Measurements from ENCODE around the gene CD5L. TPM values are rescaled to one million over a fixed set of nuclear protein-coding genes. Genes with fewer than 3 reads are reported as not detected.

Gene CD5L
- total and polyA plus RNA-seq, 4 experiments from 2014 or later: not detected

- Mint-ChIP-seq H3K27me3 (peaks cover 2 to 12% of the 10 kb centered on the region in 2 donors), H3K27ac (no peak overlapping the region), H3K9me3 (no peaks in the 10 kb centered on the region), H3K4me1 (no peaks in the 10 kb centered on the region), H3K4me3 (no peak overlapping the region), H3K36me3 (no peaks in the 10 kb centered on the region)
- H3K27me3 ChIP-seq (ENCODE audit: insufficient read depth, low read length): no peaks in the 10 kb centered on the region
- POLR2A ChIA-PET (ENCODE audit: partially characterized antibody): no interaction called here
- H3K27ac ChIP-seq (ENCODE audit: low read depth, low read length): no peak overlapping the region
- intact Hi-C loops (cut with micrococcal nuclease): no loop called here
- H3K36me3 ChIP-seq (ENCODE audit: insufficient read depth, low read length): no peaks in the 10 kb centered on the region
- CTCF ChIA-PET (ENCODE audit: partially characterized antibody): no interaction called here
- DNase-seq: no peak
- H3K4me1 ChIP-seq (ENCODE audit: insufficient read depth, low read length): no peaks in the 10 kb centered on the region
- H3K9me3 ChIP-seq (ENCODE audit: control insufficient read depth in 1 of 2, low read length in 2 of 2): no peaks in the 10 kb centered on the region
- no peak overlapping the region for H3K4me3 ChIP-seq (ENCODE audit: low read length in 2 of 2)
Observed at GRCh38 chr1:157833145-157833544, 8.5 kb downstream of the CD5L start.

- Mint-ChIP-seq H3K27me3 (peaks cover 2 to 11% of the 10 kb centered on the region in 2 donors), H3K4me1 (no peaks in the 10 kb centered on the region), H3K9me3 (no peaks in the 10 kb centered on the region), H3K27ac (no peak overlapping the region), H3K4me3 (no peak overlapping the region), H3K36me3 (no peaks in the 10 kb centered on the region)
- Histone ChIP-seq H3K27ac (ENCODE audit: low read depth, low read length) (no peak overlapping the region), H3K9me3 (ENCODE audit: control insufficient read depth in 1 of 2, low read length in 2 of 2) (no peaks in the 10 kb centered on the region), H3K4me3 (ENCODE audit: low read length in 2 of 2) (no peak overlapping the region), H3K36me3 (ENCODE audit: insufficient read depth, low read length) (no peaks in the 10 kb centered on the region), H3K4me1 (ENCODE audit: insufficient read depth, low read length) (no peaks in the 10 kb centered on the region), H3K27me3 (ENCODE audit: insufficient read depth, low read length) (no peaks in the 10 kb centered on the region)
- intact Hi-C loops (cut with micrococcal nuclease): no loop called here
- POLR2A ChIA-PET (ENCODE audit: partially characterized antibody): no interaction called here
- CTCF ChIA-PET (ENCODE audit: partially characterized antibody): no interaction called here
- no peak for DNase-seq
Observed at GRCh38 chr1:157831968-157832626, 9.5 kb downstream of the CD5L start.

DNA sequence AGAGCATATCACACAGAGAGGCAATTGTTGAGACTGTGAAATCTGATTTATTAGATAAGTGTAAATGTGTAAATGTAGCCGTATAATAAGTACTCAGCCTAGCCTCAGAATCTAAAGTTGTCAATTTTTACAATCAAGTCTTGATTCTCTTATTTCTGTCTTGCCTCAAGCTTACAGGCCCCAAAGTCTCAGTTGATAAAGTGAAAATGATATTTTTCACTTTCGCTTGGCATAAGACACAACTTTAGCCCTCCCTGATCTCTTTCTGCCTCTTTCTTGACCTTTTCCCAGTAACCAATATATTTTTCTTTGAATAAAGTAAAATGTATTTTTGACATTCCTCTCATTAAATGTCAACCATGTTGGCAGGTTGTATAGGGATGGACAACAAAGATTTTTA is 10.7 kb downstream of the CD5L start:
- H3K27ac Mint-ChIP-seq: no peak overlapping the region
- no peaks in the 10 kb centered on the region for H3K4me1 Mint-ChIP-seq
- Histone ChIP-seq H3K27me3 (ENCODE audit: insufficient read depth, low read length) (no peaks in the 10 kb centered on the region), H3K4me1 (ENCODE audit: insufficient read depth, low read length) (no peaks in the 10 kb centered on the region), H3K9me3 (ENCODE audit: control insufficient read depth in 1 of 2, low read length in 2 of 2) (no peaks in the 10 kb centered on the region), H3K27ac (ENCODE audit: low read depth, low read length) (no peak overlapping the region), H3K4me3 (ENCODE audit: low read length in 2 of 2) (no peak overlapping the region), H3K36me3 (ENCODE audit: insufficient read depth, low read length) (no peaks in the 10 kb centered on the region)
- no peak overlapping the region for H3K4me3 Mint-ChIP-seq
- H3K27me3 Mint-ChIP-seq: peaks cover 2 to 11% of the 10 kb centered on the region in 2 donors
- intact Hi-C loops (cut with micrococcal nuclease): no loop called here
- POLR2A ChIA-PET (ENCODE audit: partially characterized antibody): no interaction called here
- DNase-seq: no peak
- CTCF ChIA-PET (ENCODE audit: partially characterized antibody): no interaction called here
- no peaks in the 10 kb centered on the region for H3K36me3 Mint-ChIP-seq
- H3K9me3 Mint-ChIP-seq: no peaks in the 10 kb centered on the region

GRCh38 chr1:157829711-157830110 is 11.9 kb downstream of the CD5L start:
- POLR2A ChIA-PET (ENCODE audit: partially characterized antibody): no interaction called here
- H3K27me3 ChIP-seq (ENCODE audit: insufficient read depth, low read length): no peaks in the 10 kb centered on the region
- Mint-ChIP-seq H3K36me3 (no peaks in the 10 kb centered on the region), H3K4me3 (no peak overlapping the region), H3K9me3 (no peaks in the 10 kb centered on the region), H3K27ac (no peak overlapping the region), H3K4me1 (no peaks in the 10 kb centered on the region), H3K27me3 (peaks cover 3 to 11% of the 10 kb centered on the region in 2 donors)
- no peaks in the 10 kb centered on the region for H3K36me3 ChIP-seq (ENCODE audit: insufficient read depth, low read length)
- no peak for DNase-seq
- intact Hi-C loops (cut with micrococcal nuclease): no loop called here
- H3K4me1 ChIP-seq (ENCODE audit: insufficient read depth, low read length): no peaks in the 10 kb centered on the region
- no peak overlapping the region for H3K27ac ChIP-seq (ENCODE audit: low read depth, low read length)
- no peaks in the 10 kb centered on the region for H3K9me3 ChIP-seq (ENCODE audit: control insufficient read depth in 1 of 2, low read length in 2 of 2)
- no peak overlapping the region for H3K4me3 ChIP-seq (ENCODE audit: low read length in 2 of 2)
- CTCF ChIA-PET (ENCODE audit: partially characterized antibody): no interaction called here

DNA sequence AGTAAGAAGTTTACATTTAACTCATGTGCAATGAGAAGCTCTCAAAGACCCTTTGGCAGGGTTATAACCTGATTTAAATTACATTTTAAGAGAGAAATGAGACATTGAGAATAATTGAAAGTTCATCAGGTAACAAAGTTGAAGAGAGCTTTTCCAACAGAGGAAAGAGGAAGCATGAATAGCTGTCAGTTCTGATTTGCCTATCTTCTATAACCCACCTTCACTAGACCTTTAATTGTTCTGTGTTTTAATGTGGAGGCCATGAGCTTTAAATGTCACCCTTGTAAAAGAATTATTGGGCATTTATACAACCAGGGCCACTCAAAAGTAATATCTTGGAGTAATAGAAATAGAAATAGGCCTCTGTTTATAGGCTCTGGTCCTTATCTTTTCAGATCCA is 12.4 kb downstream of the CD5L start:
- Histone ChIP-seq H3K9me3 (ENCODE audit: control insufficient read depth in 1 of 2, low read length in 2 of 2) (no peaks in the 10 kb centered on the region), H3K27ac (ENCODE audit: low read depth, low read length) (no peak overlapping the region), H3K4me3 (ENCODE audit: low read length in 2 of 2) (no peak overlapping the region), H3K4me1 (ENCODE audit: insufficient read depth, low read length) (no peaks in the 10 kb centered on the region), H3K27me3 (ENCODE audit: insufficient read depth, low read length) (no peaks in the 10 kb centered on the region), H3K36me3 (ENCODE audit: insufficient read depth, low read length) (no peaks in the 10 kb centered on the region)
- H3K4me1 Mint-ChIP-seq: no peaks in the 10 kb centered on the region
- CTCF ChIA-PET (ENCODE audit: partially characterized antibody): interaction anchor here (0.5 kb wide), 1 partner anchor 310 kb away, joined by 4 read pairs; no protein-coding TSS in a partner anchor
- no peak for DNase-seq
- intact Hi-C loops (cut with micrococcal nuclease): no loop called here
- peaks cover 5 to 11% of the 10 kb centered on the region in 2 donors for H3K27me3 Mint-ChIP-seq
- H3K36me3 Mint-ChIP-seq: no peaks in the 10 kb centered on the region
- H3K27ac Mint-ChIP-seq: no peak overlapping the region
- POLR2A ChIA-PET (ENCODE audit: partially characterized antibody): no interaction called here
- no peak overlapping the region for H3K4me3 Mint-ChIP-seq
- H3K9me3 Mint-ChIP-seq: no peaks in the 10 kb centered on the region

GRCh38 chr1:157820299-157820698 is 21.3 kb downstream of the CD5L start:
- no peak overlapping the region for H3K4me3 Mint-ChIP-seq
- H3K4me3 ChIP-seq (ENCODE audit: low read length in 2 of 2): no peak overlapping the region
- no peaks in the 10 kb centered on the region for H3K27me3 ChIP-seq (ENCODE audit: insufficient read depth, low read length)
- ChIA-PET POLR2A (ENCODE audit: partially characterized antibody) (no interaction called here), CTCF (ENCODE audit: partially characterized antibody) (no interaction called here)
- intact Hi-C loops (cut with micrococcal nuclease): no loop called here
- H3K4me1 ChIP-seq (ENCODE audit: insufficient read depth, low read length): no peaks in the 10 kb centered on the region
- H3K27me3 Mint-ChIP-seq: peaks cover 7 to 12% of the 10 kb centered on the region in 2 donors
- H3K36me3 ChIP-seq (ENCODE audit: insufficient read depth, low read length): no peaks in the 10 kb centered on the region
- no peaks in the 10 kb centered on the region for H3K4me1 Mint-ChIP-seq
- no peak for DNase-seq
- H3K27ac Mint-ChIP-seq: no peak overlapping the region
- H3K9me3 ChIP-seq (ENCODE audit: control insufficient read depth in 1 of 2, low read length in 2 of 2): no peaks in the 10 kb centered on the region
- H3K27ac ChIP-seq (ENCODE audit: low read depth, low read length): no peak overlapping the region
- peaks cover 0 to 6% (median 0%) of the 10 kb centered on the region in 8 donors for H3K9me3 Mint-ChIP-seq
- no peaks in the 10 kb centered on the region for H3K36me3 Mint-ChIP-seq

DNA sequence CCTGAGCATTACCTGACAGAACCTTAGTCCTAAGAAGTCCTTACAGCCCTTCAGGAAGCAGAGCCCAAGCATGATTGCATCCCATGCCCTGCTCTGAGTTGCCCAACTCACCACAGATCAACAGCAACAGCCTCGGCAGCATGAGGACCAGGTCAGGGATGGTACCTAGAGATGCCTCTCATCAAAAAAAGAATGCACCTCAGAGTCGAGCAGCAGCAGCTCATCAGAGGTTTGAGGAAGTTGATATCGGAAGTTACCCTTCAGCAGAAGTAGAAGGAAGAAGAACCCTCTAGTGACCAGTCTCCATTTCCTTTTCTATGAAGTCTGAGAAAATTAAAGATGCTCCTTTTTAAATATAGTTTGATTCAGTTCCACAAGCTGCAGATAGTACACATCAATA is 21.7 kb downstream of the CD5L start, which contains the start of gene FCRL1:
FCRL1 (minus strand) TSS at position 225 of the 400 bp plus-strand sequence; CDS start at position 142, 83 bp downstream.
- ChIA-PET POLR2A (ENCODE audit: partially characterized antibody) (no interaction called here), CTCF (ENCODE audit: partially characterized antibody) (no interaction called here)
- Mint-ChIP-seq H3K4me1 (no peaks in the 10 kb centered on the region), H3K36me3 (no peaks in the 10 kb centered on the region), H3K4me3 (no peak within 1 kb of the TSS), H3K9me3 (peaks cover 0 to 6% (median 0%) of the 10 kb centered on the region in 8 donors), H3K27ac (no peak within 1 kb of the TSS), H3K27me3 (peaks cover 7 to 12% of the 10 kb centered on the region in 2 donors)
- Histone ChIP-seq H3K4me3 (ENCODE audit: low read length in 2 of 2) (no peak within 1 kb of the TSS), H3K9me3 (ENCODE audit: control insufficient read depth in 1 of 2, low read length in 2 of 2) (no peaks in the 10 kb centered on the region), H3K4me1 (ENCODE audit: insufficient read depth, low read length) (no peaks in the 10 kb centered on the region), H3K27ac (ENCODE audit: low read depth, low read length) (no peak within 1 kb of the TSS), H3K36me3 (ENCODE audit: insufficient read depth, low read length) (no peaks in the 10 kb centered on the region), H3K27me3 (ENCODE audit: insufficient read depth, low read length) (no peaks in the 10 kb centered on the region)
- no peak for DNase-seq
- intact Hi-C loops (cut with micrococcal nuclease): no loop called here

Measured in CD4-positive, alpha-beta memory T cell (primary cell).